ENCODE results near the gene ADCY10.

GRCh38 chr1:167825419-167826079 lies 88.4 kb downstream of the ADCY10 start:
- no peak for TF ChIP-seq EZH2 (IDR thresholded peaks at IDR 0.05; ENCODE audit: borderline replicate concordance)
- no peak for TF ChIP-seq CTCF (IDR thresholded peaks at IDR 0.05; ENCODE audit: poor library complexity)
- TF ChIP-seq EZH2phosphoT487 (IDR thresholded peaks at IDR 0.05; ENCODE audit: low read depth, severe bottlenecking, unreplicated experiment), result no peak

Data from hepatocyte (in vitro differentiated cells).